Liver (tissue), 3 donors: ENCODE measurements around the gene ST14.

Experiments
- GABPA ChIP-seq, 2 donors: IDR thresholded peaks in 1 of 2; conservative IDR thresholded peaks in 1 of 2; 2 replicates each; pipeline ENCODE4 v1.6.1; 2016; ENCODE audit warnings: antibody characterized with exemption in 2 of 2, mild to moderate bottlenecking in 1 of 2, moderate library complexity in 1 of 2
- HNF4G ChIP-seq: IDR thresholded peaks from 2 replicates; pipeline ENCODE4 v1.6.1; 2016; ENCODE audit warnings: antibody characterized with exemption
- RXRA ChIP-seq, 2 donors: IDR thresholded peaks; 2 replicates each; pipeline ENCODE4 v1.6.1; 2017 to 2018; ENCODE audit warnings: antibody characterized with exemption in 2 of 2, mild to moderate bottlenecking in 1 of 2
- YY1 ChIP-seq: IDR thresholded peaks from 2 replicates; pipeline ENCODE4 v1.6.1; 2016; ENCODE audit warnings: antibody characterized with exemption, mild to moderate bottlenecking
- TF ChIP-seq, protein P1 (sequence below): IDR thresholded peaks from 2 replicates; pipeline ENCODE4 v1.6.1; 2016; ENCODE audit warnings: antibody characterized with exemption
- TF ChIP-seq, protein P2 (sequence below): fragments of 150-350 bp; IDR thresholded peaks from 2 replicates; pipeline ENCODE4 v1.5.1; 2017; ENCODE audit warnings: improper control_type of control experiment, low read depth, low read length; ENCODE audit not compliant: missing input control
- TF ChIP-seq, protein P3 (sequence below): IDR thresholded peaks from 2 replicates; pipeline ENCODE4 v1.6.1; 2016; ENCODE audit warnings: antibody characterized with exemption
- TF ChIP-seq, protein P4 (sequence below): IDR thresholded peaks from 2 replicates; pipeline ENCODE4 v1.6.1; 2016; ENCODE audit warnings: antibody characterized with exemption
- TF ChIP-seq, protein P5 (sequence below): IDR thresholded peaks from 2 replicates; pipeline ENCODE4 v1.6.1; 2016; ENCODE audit warnings: antibody characterized with exemption, mild to moderate bottlenecking
- donor health status: healthy.
- donor health status: healthy.

DNA sequence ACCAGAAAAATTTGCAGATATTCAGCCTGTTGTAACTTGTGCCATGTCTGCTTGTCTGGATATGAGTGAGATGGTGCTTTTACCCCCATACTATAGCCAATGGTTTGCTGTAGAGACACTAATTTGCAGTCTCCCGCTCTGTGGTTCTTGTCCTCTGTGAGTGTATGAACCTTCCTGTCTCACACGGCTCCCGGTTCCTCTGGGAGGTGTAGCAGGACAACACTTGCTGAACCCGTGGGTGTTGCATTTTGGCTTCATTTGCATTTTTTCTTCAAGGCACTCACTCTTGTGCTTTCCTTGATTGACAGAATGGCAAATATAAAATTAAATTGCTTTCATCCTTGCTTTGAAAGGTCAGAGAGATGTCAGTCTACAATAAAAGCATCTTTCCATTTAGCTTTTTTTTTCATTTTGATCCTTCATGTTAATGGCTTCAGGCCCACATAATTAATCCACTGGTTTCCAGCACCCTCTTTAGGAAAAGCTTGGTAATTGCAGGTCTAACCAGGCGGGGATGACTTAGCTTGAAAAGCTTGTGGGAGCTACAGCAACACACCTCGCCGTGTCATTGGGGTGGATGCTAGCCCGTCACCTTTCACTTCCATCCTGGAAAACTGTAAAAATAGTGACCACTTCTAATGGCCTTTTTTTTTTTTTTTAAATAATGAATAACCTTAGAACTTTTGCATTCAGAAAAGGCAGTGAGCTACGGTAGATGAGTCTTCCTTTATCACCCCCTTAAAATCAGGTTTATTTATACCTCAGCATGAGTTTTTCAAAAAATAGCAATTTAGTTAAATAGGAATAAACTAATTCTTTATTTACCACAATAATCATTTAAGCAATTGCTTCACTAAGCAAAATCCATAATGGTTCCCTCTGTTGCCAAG, 27.4 kb upstream of the ST14 start:
- TF ChIP-seq, protein P1, sequence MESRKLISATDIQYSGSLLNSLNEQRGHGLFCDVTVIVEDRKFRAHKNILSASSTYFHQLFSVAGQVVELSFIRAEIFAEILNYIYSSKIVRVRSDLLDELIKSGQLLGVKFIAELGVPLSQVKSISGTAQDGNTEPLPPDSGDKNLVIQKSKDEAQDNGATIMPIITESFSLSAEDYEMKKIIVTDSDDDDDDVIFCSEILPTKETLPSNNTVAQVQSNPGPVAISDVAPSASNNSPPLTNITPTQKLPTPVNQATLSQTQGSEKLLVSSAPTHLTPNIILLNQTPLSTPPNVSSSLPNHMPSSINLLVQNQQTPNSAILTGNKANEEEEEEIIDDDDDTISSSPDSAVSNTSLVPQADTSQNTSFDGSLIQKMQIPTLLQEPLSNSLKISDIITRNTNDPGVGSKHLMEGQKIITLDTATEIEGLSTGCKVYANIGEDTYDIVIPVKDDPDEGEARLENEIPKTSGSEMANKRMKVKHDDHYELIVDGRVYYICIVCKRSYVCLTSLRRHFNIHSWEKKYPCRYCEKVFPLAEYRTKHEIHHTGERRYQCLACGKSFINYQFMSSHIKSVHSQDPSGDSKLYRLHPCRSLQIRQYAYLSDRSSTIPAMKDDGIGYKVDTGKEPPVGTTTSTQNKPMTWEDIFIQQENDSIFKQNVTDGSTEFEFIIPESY: no peak
- TF ChIP-seq, protein P2, sequence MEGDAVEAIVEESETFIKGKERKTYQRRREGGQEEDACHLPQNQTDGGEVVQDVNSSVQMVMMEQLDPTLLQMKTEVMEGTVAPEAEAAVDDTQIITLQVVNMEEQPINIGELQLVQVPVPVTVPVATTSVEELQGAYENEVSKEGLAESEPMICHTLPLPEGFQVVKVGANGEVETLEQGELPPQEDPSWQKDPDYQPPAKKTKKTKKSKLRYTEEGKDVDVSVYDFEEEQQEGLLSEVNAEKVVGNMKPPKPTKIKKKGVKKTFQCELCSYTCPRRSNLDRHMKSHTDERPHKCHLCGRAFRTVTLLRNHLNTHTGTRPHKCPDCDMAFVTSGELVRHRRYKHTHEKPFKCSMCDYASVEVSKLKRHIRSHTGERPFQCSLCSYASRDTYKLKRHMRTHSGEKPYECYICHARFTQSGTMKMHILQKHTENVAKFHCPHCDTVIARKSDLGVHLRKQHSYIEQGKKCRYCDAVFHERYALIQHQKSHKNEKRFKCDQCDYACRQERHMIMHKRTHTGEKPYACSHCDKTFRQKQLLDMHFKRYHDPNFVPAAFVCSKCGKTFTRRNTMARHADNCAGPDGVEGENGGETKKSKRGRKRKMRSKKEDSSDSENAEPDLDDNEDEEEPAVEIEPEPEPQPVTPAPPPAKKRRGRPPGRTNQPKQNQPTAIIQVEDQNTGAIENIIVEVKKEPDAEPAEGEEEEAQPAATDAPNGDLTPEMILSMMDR: peak; percentile 91
- TF ChIP-seq, protein P3, sequence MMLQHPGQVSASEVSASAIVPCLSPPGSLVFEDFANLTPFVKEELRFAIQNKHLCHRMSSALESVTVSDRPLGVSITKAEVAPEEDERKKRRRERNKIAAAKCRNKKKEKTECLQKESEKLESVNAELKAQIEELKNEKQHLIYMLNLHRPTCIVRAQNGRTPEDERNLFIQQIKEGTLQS: no peak
- TF ChIP-seq YY1 (no peak), RXRA (IDR thresholded peaks at IDR 0.05) (peak in 1 of 2 donors; percentile 25), HNF4G (no peak), GABPA (IDR thresholded peaks at IDR 0.05 in 1 of 2, conservative IDR thresholded peaks at IDR 0.05 in 1 of 2) (no peak)
- TF ChIP-seq, protein P4, sequence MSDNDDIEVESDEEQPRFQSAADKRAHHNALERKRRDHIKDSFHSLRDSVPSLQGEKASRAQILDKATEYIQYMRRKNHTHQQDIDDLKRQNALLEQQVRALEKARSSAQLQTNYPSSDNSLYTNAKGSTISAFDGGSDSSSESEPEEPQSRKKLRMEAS: no peak
- TF ChIP-seq, protein P5, sequence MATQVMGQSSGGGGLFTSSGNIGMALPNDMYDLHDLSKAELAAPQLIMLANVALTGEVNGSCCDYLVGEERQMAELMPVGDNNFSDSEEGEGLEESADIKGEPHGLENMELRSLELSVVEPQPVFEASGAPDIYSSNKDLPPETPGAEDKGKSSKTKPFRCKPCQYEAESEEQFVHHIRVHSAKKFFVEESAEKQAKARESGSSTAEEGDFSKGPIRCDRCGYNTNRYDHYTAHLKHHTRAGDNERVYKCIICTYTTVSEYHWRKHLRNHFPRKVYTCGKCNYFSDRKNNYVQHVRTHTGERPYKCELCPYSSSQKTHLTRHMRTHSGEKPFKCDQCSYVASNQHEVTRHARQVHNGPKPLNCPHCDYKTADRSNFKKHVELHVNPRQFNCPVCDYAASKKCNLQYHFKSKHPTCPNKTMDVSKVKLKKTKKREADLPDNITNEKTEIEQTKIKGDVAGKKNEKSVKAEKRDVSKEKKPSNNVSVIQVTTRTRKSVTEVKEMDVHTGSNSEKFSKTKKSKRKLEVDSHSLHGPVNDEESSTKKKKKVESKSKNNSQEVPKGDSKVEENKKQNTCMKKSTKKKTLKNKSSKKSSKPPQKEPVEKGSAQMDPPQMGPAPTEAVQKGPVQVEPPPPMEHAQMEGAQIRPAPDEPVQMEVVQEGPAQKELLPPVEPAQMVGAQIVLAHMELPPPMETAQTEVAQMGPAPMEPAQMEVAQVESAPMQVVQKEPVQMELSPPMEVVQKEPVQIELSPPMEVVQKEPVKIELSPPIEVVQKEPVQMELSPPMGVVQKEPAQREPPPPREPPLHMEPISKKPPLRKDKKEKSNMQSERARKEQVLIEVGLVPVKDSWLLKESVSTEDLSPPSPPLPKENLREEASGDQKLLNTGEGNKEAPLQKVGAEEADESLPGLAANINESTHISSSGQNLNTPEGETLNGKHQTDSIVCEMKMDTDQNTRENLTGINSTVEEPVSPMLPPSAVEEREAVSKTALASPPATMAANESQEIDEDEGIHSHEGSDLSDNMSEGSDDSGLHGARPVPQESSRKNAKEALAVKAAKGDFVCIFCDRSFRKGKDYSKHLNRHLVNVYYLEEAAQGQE: no peak
